ENCODE data around the gene GTPBP4. TPM values are rescaled to one million over a fixed set of nuclear protein-coding genes. Genes with fewer than 3 reads are reported as not detected.

Gene GTPBP4
- total RNA-seq, 1 experiment from 2014 or later = 111 TPM

GRCh38 chr10:997266-998022, 9.2 kb downstream of the GTPBP4 start:
- intact Hi-C loops (cut with micrococcal nuclease) = no loop called here
- H3K36me3 ChIP-seq (ENCODE audit: control insufficient read depth in 1 of 2, insufficient read depth in 2 of 2, low read length in 2 of 2) = peaks cover 73 to 92% of the 10 kb centered on the region in 2 experiments
- peaks cover 99% of the 10 kb centered on the region for H3K79me2 ChIP-seq (ENCODE audit: insufficient read depth, low read length)
- no peak overlapping the region for H3K4me3 ChIP-seq (replicated peaks in 1 of 2; ENCODE audit: low read depth in 1 of 2, low read length in 2 of 2)
- H3K9me2 ChIP-seq (ENCODE audit: insufficient read depth) = no peaks in the 10 kb centered on the region
- TF ChIP-seq EZH2 (IDR thresholded peaks at IDR 0.05) = no peak
- TF ChIP-seq ATF3 (IDR thresholded peaks at IDR 0.05) = no peak
- TF ChIP-seq ELF1 (IDR thresholded peaks at IDR 0.05; ENCODE audit: borderline replicate concordance, low read depth) = no peak
- TF ChIP-seq CBX3 (IDR thresholded peaks at IDR 0.05; ENCODE audit: low read depth) = no peak
- TF ChIP-seq ZBTB33 (IDR thresholded peaks at IDR 0.05; ENCODE audit: extremely low read depth, insufficient replicate concordance, low read length) = no peak
- TF ChIP-seq ZNF274 (IDR thresholded peaks at IDR 0.05; ENCODE audit: low read depth, low read length) = no peak
- no peak for TF ChIP-seq YY1 (IDR thresholded peaks at IDR 0.05; ENCODE audit: extremely low read depth, insufficient replicate concordance, low read depth, low read length)
- TF ChIP-seq RAD21 (IDR thresholded peaks at IDR 0.05; ENCODE audit: low read depth) = no peak
- TF ChIP-seq SIN3A (IDR thresholded peaks at IDR 0.05; ENCODE audit: low read depth) = no peak
- no peak for TF ChIP-seq SRF (IDR thresholded peaks at IDR 0.05; ENCODE audit: low read depth)
- TF ChIP-seq REST (IDR thresholded peaks at IDR 0.05; ENCODE audit: low read depth) = no peak
- no peak for TF ChIP-seq POLR2A (IDR thresholded peaks at IDR 0.05; ENCODE audit: borderline replicate concordance, extremely low read depth, insufficient read depth, insufficient read length)
- TF ChIP-seq MAX (IDR thresholded peaks at IDR 0.05) = no peak
- no peak for TF ChIP-seq FOSL1 (IDR thresholded peaks at IDR 0.05; ENCODE audit: low read depth)
- no peak for TF ChIP-seq CTCF (IDR thresholded peaks at IDR 0.05 in 2 of 3, conservative IDR thresholded peaks at IDR 0.05 in 1 of 3; ENCODE audit: borderline replicate concordance in 1 of 3, insufficient read depth in 1 of 3, low read depth in 2 of 3, low read length in 2 of 3)
- H3K4me1 ChIP-seq (ENCODE audit: control insufficient read depth in 1 of 2, insufficient read depth in 2 of 2, low read length in 2 of 2) = no peaks in the 10 kb centered on the region
- no peak overlapping the region for H3K27ac ChIP-seq (ENCODE audit: low read depth, low read length)
- no peak overlapping the region for H3K9ac ChIP-seq (ENCODE audit: low read length)
- DNase-seq (ENCODE audit: low read depth, low spot score) = no peak
- no peak overlapping the region for H3K4me2 ChIP-seq (ENCODE audit: low read length)
- peaks cover 0 to 4% of the 10 kb centered on the region in 2 experiments; a peak in 1 of 4 replicates for H3K9me3 ChIP-seq (ENCODE audit: control insufficient read depth in 1 of 2, insufficient read depth in 1 of 2, low read depth in 1 of 2, low read length in 2 of 2)
- ATAC-seq = no peak
- BruUV-seq (replicated peaks) = no TSS peak
- ChIA-PET POLR2A (no interaction called here), CTCF (no interaction called here), RAD21 (ENCODE audit: low non-redundant PET in 1 of 2, low total read pairs in 2 of 2, uncharacterized antibody in 2 of 2, unreplicated experiment in 2 of 2) (no interaction called here)
- peaks cover 26% of the 10 kb centered on the region; the same call in 1 of the 2 replicates for H4K20me1 ChIP-seq (ENCODE audit: insufficient read depth)
- no peaks in the 10 kb centered on the region for H3K27me3 ChIP-seq (ENCODE audit: insufficient read depth, low read length)
- no peak overlapping the region for H2AFZ ChIP-seq (ENCODE audit: low read depth, low read length, poor library complexity, severe bottlenecking)
